ENCODE results near the gene ROR1.

- TF ChIP-seq, protein P1, sequence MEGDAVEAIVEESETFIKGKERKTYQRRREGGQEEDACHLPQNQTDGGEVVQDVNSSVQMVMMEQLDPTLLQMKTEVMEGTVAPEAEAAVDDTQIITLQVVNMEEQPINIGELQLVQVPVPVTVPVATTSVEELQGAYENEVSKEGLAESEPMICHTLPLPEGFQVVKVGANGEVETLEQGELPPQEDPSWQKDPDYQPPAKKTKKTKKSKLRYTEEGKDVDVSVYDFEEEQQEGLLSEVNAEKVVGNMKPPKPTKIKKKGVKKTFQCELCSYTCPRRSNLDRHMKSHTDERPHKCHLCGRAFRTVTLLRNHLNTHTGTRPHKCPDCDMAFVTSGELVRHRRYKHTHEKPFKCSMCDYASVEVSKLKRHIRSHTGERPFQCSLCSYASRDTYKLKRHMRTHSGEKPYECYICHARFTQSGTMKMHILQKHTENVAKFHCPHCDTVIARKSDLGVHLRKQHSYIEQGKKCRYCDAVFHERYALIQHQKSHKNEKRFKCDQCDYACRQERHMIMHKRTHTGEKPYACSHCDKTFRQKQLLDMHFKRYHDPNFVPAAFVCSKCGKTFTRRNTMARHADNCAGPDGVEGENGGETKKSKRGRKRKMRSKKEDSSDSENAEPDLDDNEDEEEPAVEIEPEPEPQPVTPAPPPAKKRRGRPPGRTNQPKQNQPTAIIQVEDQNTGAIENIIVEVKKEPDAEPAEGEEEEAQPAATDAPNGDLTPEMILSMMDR (IDR thresholded peaks at IDR 0.05), result no peak
- TF ChIP-seq EZH2 (IDR thresholded peaks at IDR 0.05; ENCODE audit: borderline replicate concordance, insufficient read depth, low read depth, low read length, poor library complexity, severe bottlenecking), result no peak
Observed at GRCh38 chr1:63958556-63958955, 184.7 kb downstream of the ROR1 start.
